HG03066 (cell line): ENCODE results near the gene ZNF516.
"Not testable (repeated sequence)": the region's sequence is repeated elsewhere in the genome, so short reads cannot be mapped to it uniquely, and the experiment has no call there.

ENCODE experiments used
- ATAC-seq: cut with Tn5 transposase; IDR thresholded peaks from one replicate; pipeline ENCODE4 v1.9.1; 2021; ENCODE audit warnings: low read depth; ENCODE audit not compliant: unreplicated experiment

ZNF516 gene

GRCh38 chr18:76490670-76491472 lies 4.2 kb downstream of the ZNF516 start:
- no peak for ATAC-seq

DNA sequence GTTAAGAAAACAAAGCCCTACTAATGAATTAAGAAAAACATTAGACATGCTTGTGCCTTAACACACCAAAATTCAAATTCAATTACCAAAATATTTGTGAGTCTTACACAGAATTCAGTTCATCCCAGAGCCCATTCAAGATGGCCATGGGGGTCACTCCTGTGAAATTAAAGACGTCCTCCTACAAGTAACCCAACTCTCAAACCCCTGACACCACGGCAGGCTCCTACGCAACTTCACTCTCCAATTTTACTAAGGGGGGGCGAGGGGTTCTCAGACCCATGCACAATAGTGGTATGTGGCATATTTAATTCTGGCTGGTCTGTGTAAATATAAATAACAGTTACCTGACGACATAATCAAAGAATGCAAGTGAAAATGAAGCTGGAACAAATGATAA lies 5.0 kb downstream of the ZNF516 start:
- ATAC-seq, result no peak

- ATAC-seq, result no peak
These were observed 6.0 kb downstream of the ZNF516 start for GRCh38 chr18:76489081-76489480.

DNA sequence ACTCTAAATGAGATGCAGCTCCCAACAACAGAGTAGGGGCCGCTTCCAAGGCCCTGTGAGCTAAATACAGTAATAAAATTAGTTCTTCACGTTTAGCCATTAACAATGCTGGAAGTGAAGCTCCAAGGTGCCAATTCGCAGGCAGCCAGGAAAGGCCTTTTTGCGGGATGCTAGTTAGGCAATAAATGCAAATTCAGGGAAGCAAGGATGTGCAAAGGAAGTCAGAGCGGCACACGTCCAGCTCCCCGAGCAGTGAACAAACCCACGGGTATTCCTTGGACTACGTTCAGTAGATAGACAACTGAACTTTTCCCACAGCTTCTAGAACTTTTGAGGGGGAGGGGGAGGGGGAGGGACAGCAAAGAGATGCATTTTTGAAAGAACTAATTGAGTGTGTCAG lies 6.9 kb downstream of the ZNF516 start:
- no peak for ATAC-seq

DNA sequence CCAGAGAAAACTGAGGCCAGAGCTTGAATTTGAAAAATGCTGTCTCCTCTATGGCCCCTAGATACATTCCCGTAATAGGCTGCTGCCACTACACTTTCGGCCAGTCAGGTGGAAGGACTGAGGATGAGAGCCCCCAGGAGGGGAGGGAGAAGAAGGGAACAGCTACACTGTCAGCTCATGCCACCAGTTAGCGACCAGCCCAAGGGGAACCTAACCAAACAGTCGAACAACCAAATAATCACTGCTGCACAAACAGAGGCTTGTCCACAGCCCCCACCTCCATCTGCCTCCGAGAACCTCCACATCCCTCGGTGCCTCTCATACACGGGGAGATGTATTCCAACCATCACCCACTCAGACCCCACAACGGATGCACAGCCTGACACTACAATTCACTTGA lies 7.3 kb downstream of the ZNF516 start:
- no peak for ATAC-seq

DNA sequence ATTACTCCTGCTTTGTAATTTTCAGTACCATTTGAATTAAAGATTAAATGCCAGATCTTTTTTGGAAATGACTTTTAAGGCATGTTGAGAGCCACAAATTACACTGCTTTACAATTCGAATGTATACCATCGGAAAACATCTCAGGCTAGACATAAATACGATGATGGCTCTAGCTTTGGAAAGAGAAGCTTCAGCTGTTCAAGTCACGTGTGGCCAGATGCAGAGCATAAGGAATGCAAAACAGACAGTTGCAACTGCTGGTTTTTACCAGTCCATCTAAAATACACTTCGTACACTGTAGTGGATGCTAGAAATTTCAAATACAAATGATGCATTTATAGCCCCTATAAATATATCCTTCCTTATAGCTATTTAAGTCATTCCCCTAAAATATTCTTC lies 8.0 kb downstream of the ZNF516 start:
- ATAC-seq, result no peak

DNA sequence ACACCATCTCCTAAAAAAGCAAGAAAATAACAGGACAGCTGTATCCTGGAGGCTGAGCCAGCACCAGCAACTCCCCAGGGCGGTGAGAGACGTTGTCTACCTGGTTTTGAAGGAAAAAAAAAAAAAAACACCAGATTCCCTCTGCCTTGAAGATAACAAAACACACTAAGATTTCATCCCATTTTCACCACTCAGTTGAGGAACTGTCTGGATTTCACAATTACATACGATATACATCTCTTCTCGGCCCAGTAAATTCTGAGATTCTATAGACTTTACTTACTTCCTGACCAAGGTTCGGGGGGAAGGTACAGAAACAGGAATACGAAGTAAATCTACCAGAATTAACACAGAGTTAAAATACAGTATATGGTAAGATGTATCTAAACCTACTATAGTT lies 8.5 kb downstream of the ZNF516 start:
- no peak for ATAC-seq

DNA sequence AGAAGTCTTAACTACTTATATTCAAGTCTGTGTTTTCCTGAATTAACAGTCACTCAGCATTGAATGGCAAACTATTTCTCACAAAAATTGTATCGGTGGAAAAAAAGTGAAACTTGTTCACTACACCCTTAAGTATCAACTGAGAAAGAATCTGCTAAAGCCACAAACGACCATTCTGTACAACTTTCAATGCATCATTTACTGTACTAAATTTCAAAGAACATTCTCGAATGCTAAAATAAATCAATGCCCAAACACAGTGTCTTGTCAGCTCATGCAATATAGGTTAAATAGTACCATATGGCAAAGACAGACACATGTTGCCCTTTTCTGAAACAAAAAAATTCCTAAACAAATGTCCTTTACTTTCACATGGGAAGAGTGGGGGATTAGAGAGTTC lies 9.0 kb downstream of the ZNF516 start:
- no peak for ATAC-seq

- ATAC-seq, result peak; percentile 56
These were observed 10.2 kb downstream of the ZNF516 start for GRCh38 chr18:76484749-76485387.

DNA sequence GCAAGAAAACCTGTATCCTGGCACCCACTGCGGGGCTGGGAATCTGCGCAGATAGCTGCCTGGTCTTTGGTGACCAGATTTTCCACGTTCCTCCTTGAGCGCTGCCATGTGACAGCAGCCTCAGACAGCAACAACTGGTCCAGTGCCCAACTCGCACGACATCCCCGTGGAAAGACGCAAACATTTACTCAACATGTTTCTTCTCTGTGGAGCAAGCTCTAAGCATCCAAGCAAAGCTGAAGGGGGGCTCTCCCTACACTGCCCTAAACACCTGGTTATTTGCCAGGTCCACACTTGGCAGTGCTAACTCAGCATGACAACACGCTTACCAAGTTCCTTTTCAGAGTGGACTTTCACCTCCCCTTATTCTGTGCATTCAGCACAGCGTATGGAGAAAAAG lies 11.3 kb downstream of the ZNF516 start:
- no peak for ATAC-seq

- no peak for ATAC-seq
These were observed 11.9 kb downstream of the ZNF516 start for GRCh38 chr18:76482971-76483691.

DNA sequence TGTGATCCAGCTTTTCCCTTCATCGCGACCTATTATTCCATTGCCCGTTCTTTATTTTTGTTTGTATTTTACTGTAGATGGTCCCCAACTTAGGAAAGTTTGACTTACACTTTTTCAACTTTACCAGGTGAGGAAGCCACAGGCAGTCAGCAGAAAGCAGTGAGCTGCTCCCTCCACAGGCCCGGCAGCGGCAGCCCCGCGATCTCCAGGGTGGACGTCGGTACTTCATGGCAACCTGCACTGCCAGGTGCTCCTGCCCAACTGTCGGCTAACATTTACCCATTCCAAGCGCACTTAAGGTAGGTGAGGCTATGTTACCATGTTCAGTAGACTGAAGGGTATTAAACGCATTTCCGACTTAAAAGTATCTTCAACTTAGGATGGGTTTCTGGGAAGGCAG lies 12.8 kb downstream of the ZNF516 start:
- no peak for ATAC-seq

DNA sequence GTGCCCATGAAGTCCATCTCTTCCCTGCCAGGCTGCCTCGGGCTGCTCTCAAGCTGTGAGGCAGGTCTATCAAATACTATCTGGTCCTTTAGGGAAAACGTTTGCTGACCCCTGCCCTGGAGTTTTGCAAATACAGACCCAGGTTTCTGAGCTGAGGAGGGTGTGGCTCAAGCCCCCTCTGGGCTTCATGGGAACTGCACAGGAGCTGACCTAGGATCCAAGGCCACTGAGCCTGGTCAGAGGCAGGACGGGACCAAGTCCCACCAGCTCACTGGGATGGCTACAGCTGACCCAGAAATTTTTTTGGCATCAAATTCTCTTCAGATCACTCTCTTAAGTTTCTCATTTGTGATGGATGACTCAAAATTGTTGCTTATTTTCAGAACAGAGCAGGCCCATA lies 14.1 kb downstream of the ZNF516 start:
- no peak for ATAC-seq

DNA sequence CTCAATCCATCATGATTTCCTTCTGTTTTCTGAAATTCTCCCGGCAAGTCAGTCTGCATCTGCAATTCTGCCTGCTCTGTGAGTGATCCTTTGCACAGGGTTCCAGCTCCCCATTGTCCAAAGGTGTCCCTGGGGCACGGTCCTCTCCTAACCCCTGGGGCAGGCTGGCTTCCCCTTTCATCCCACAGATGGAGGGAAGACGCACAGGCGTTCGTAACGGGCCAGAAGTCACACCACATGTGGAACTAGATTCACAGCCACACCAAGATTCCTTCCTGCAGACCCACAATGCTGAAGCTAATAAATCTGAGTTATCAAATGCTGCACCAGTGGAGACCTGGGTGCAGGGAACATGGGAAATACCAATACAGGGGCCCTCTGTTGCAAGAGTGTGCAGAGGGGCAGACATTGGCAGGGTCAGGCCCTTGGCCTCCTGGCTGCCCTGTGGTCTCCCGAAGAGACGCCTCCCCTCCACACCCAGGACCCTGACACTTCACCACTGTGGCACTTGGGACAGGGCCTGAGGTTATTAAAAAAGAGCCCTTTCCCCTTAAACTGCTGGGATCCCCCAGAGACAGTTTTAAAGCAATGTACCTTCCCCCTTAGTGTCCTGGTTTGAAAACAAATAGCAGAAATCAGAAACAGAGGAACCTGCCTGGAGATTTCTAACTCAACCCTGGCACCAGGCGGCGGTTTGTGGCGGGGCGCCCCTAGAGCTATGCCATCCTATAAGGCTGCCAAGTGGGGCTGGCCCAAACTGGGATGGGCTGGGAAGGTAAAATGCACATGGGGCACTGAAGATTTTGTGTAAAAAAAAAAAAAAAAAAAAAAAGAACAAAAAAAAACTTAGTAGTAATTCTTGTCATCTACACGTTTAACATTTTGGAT lies 15.4 kb downstream of the ZNF516 start:
- no peak for ATAC-seq

DNA sequence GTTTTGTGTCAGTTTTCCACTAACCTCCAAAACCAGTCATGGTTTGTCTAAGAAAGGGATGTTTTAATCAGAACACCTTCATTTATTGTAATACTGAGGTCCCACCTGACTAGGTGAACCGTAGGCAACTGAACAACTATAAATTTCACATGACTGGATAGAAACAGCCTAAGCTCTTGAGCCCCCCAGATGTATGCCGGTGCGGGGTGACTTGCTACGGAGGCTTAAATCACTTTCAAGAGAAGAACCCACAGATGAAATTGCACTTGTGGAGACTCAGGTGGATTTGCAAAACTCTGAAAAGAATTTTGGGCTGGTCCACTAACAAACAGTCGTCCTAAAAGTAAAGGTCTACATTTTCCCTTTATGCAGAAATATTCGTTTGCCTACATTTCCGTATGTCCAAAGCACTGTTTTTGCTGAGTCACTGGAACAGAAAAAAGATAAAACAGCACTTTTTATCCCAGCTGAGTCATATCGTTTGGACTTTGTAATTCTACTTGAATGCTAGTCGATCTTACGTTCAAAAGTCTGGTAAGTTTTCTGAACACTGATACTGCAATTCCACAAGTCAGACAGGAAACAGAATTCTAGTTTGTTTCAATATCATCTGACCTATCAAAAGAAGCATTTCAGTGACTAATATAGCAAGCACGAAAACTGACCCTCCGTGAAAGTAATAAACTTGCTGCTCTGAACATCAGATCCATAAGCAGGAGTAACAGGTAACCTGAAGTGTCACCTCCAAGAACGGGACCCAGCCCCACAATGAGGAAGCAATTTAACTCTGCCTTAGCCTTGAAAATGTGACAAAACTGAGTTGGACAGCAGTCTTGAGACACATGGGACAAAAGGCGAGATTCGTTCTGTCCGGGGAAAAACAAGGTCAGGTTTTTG lies 18.1 kb downstream of the ZNF516 start:
- ATAC-seq, result peak; percentile 67

DNA sequence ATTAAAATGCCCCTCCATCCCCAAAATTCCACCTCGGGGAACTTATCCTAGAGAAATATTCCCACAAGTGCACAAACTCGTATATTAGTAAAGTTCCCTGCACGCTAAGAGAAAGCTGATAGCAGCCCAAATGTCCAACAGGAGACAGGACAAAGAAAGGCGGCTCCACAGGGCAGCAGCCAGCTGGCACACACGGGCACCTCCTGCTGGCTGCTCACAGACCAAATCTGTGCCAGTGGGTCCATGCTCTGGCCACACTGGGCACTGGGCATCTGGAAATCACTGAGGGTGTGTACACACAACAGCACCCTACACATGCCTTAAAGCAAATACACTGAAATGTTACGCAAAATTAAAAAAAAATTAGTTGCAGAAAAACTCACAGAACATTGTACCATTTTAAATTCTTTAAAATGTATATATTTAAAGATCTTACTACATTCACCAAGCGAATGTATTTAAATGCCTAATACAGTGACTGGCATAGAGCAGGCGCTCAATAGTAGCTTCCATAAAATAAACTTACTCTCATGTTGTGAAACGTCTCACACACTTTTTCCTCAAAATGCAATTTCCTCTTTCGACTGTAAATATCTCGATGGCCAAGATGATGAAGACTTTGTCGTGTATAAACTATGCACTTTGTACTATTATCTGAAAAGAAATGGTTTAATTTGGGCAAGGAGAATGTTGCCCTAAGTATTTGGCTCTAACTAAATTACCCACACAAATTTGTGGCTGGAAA lies 19.4 kb downstream of the ZNF516 start:
- ATAC-seq, result no peak

GRCh38 chr18:76474824-76475223 lies 20.2 kb downstream of the ZNF516 start:
- no peak for ATAC-seq

DNA sequence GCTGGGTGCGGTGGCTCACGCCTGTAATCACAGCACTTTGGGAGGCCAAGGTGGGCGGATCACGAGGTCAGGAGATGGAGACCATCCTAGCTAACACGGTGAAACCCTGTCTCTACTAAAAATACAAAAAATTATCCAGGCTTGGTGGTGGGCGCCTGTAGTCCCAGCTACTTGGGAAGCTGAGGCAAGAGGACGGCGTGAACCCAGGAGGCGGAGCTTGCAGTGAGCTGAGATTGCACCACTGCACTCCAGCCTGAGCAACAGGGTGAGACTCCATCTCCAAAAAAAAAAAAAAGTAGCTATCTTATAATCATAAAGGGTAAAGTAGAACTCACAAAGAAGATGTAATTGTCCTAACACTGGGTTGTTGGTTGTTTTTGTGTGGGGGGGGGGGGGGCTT lies 21.5 kb downstream of the ZNF516 start:
- not testable (repeated sequence) for ATAC-seq

DNA sequence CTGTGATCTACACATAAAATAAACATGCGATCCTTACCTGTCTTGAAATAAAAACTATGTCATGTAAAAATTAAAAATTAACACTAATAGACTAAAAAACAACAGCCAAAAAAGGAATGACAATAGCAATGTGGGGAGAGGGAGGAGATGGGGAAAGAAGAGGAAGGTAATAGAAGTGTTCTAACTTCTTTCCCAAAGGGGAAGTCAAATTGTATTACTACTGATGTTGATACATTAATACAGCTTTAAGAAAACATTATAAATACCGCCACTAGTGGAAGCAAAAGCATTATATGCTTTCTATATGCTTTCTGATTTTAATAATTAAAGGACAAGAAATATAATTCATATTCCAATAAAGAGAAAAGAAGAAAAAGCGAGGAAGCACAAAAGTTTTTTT lies 22.2 kb downstream of the ZNF516 start:
- no peak for ATAC-seq
